Measurements from ENCODE around the gene TBC1D22A. TPM values are rescaled to one million over a fixed set of nuclear protein-coding genes. Genes with fewer than 3 reads are reported as not detected.

Gene TBC1D22A
- total and polyA plus RNA-seq, 4 experiments from 2014 or later, result 20.6 to 49.2 (median 36.7) TPM

GRCh38 chr22:46752286-46752987 lies 10.0 kb upstream of the TBC1D22A start:
- Histone ChIP-seq H3K9me3 (ENCODE audit: control insufficient read depth in 1 of 2, low read length in 2 of 2) (no peaks in the 10 kb centered on the region), H3K27ac (ENCODE audit: low read depth, low read length) (no peak overlapping the region), H3K36me3 (ENCODE audit: insufficient read depth, low read length) (no peaks in the 10 kb centered on the region), H3K4me1 (ENCODE audit: insufficient read depth, low read length) (peaks cover 48% of the 10 kb centered on the region), H3K27me3 (ENCODE audit: insufficient read depth, low read length) (no peaks in the 10 kb centered on the region), H3K4me3 (ENCODE audit: low read length in 2 of 2) (no peak overlapping the region)
- H3K27me3 Mint-ChIP-seq, result no peaks in the 10 kb centered on the region
- no peak for DNase-seq
- H3K9me3 Mint-ChIP-seq, result peaks cover 0 to 6% (median 2%) of the 10 kb centered on the region in 8 donors
- intact Hi-C loops (cut with micrococcal nuclease), result no loop called here
- no peaks in the 10 kb centered on the region for H3K36me3 Mint-ChIP-seq
- H3K4me1 Mint-ChIP-seq, result peaks cover 22 to 44% (median 30%) of the 10 kb centered on the region in 4 donors
- ChIA-PET CTCF (ENCODE audit: partially characterized antibody) (interaction anchor here (5.1 kb wide), 1 partner anchor 9 kb away, joined by 61 read pairs; the partner anchor contains the start of gene TBC1D22A), POLR2A (ENCODE audit: partially characterized antibody) (interaction anchor here (0.7 to 4.7 kb wide), 2 partner anchors 9 to 140 kb away, joined by 3 to 100 read pairs; partner anchors contain the start of gene TBC1D22A)
- H3K4me3 Mint-ChIP-seq, result peak overlapping the region in 1 of 8 donors; percentile 6
- H3K27ac Mint-ChIP-seq, result no peak overlapping the region

- no peak for DNase-seq
- Mint-ChIP-seq H3K4me1 (peaks cover 22 to 44% (median 30%) of the 10 kb centered on the region in 4 donors), H3K36me3 (no peaks in the 10 kb centered on the region), H3K4me3 (no peak overlapping the region), H3K27ac (no peak overlapping the region), H3K27me3 (no peaks in the 10 kb centered on the region), H3K9me3 (peaks cover 0 to 6% (median 2%) of the 10 kb centered on the region in 8 donors)
- H3K9me3 ChIP-seq (ENCODE audit: control insufficient read depth in 1 of 2, low read length in 2 of 2), result no peaks in the 10 kb centered on the region
- CTCF ChIA-PET (ENCODE audit: partially characterized antibody), result no interaction called here
- no peaks in the 10 kb centered on the region for H3K36me3 ChIP-seq (ENCODE audit: insufficient read depth, low read length)
- intact Hi-C loops (cut with micrococcal nuclease), result no loop called here
- H3K4me1 ChIP-seq (ENCODE audit: insufficient read depth, low read length), result peaks cover 45% of the 10 kb centered on the region
- H3K27ac ChIP-seq (ENCODE audit: low read depth, low read length), result no peak overlapping the region
- H3K4me3 ChIP-seq (ENCODE audit: low read length in 2 of 2), result no peak overlapping the region
- POLR2A ChIA-PET (ENCODE audit: partially characterized antibody), result no interaction called here
- no peaks in the 10 kb centered on the region for H3K27me3 ChIP-seq (ENCODE audit: insufficient read depth, low read length)
Measured at GRCh38 chr22:46752988-46753310, 9.5 kb upstream of the TBC1D22A start.

- Mint-ChIP-seq H3K9me3 (peaks cover 0 to 6% (median 2%) of the 10 kb centered on the region in 8 donors), H3K27ac (no peak overlapping the region), H3K4me1 (peaks cover 22 to 47% (median 31%) of the 10 kb centered on the region in 4 donors), H3K27me3 (no peaks in the 10 kb centered on the region), H3K36me3 (no peaks in the 10 kb centered on the region), H3K4me3 (no peak overlapping the region)
- ChIA-PET POLR2A (ENCODE audit: partially characterized antibody) (interaction anchor here (0.8 kb wide), 1 partner anchor 9 kb away, joined by 3 read pairs; no protein-coding TSS in a partner anchor), CTCF (ENCODE audit: partially characterized antibody) (no interaction called here)
- no peak for DNase-seq
- Histone ChIP-seq H3K4me1 (ENCODE audit: insufficient read depth, low read length) (peaks cover 41% of the 10 kb centered on the region), H3K36me3 (ENCODE audit: insufficient read depth, low read length) (no peaks in the 10 kb centered on the region), H3K27ac (ENCODE audit: low read depth, low read length) (no peak overlapping the region), H3K9me3 (ENCODE audit: control insufficient read depth in 1 of 2, low read length in 2 of 2) (no peaks in the 10 kb centered on the region), H3K27me3 (ENCODE audit: insufficient read depth, low read length) (no peaks in the 10 kb centered on the region), H3K4me3 (ENCODE audit: low read length in 2 of 2) (no peak overlapping the region)
- intact Hi-C loops (cut with micrococcal nuclease), result no loop called here
Measured at GRCh38 chr22:46753360-46753759, 9.1 kb upstream of the TBC1D22A start.

- peak overlapping the region in 1 of 7 donors; percentile 59 for H3K27ac Mint-ChIP-seq
- H3K4me3 ChIP-seq (ENCODE audit: low read length in 2 of 2), result no peak overlapping the region
- H3K4me3 Mint-ChIP-seq, result no peak overlapping the region
- peaks cover 0 to 6% (median 2%) of the 10 kb centered on the region in 8 donors for H3K9me3 Mint-ChIP-seq
- no peaks in the 10 kb centered on the region for H3K27me3 ChIP-seq (ENCODE audit: insufficient read depth, low read length)
- H3K36me3 Mint-ChIP-seq, result no peaks in the 10 kb centered on the region
- no peak for DNase-seq
- H3K9me3 ChIP-seq (ENCODE audit: control insufficient read depth in 1 of 2, low read length in 2 of 2), result no peaks in the 10 kb centered on the region
- H3K36me3 ChIP-seq (ENCODE audit: insufficient read depth, low read length), result no peaks in the 10 kb centered on the region
- no peaks in the 10 kb centered on the region for H3K27me3 Mint-ChIP-seq
- ChIA-PET CTCF (ENCODE audit: partially characterized antibody) (no interaction called here), POLR2A (ENCODE audit: partially characterized antibody) (interaction anchor here (0.8 kb wide), 1 partner anchor 8 kb away, joined by 3 read pairs; no protein-coding TSS in a partner anchor)
- peaks cover 23 to 49% (median 33%) of the 10 kb centered on the region in 4 donors for H3K4me1 Mint-ChIP-seq
- H3K27ac ChIP-seq (ENCODE audit: low read depth, low read length), result no peak overlapping the region
- peaks cover 40% of the 10 kb centered on the region for H3K4me1 ChIP-seq (ENCODE audit: insufficient read depth, low read length)
- intact Hi-C loops (cut with micrococcal nuclease), result no loop called here
Measured at GRCh38 chr22:46753761-46754109, 8.7 kb upstream of the TBC1D22A start.

- peaks cover 0 to 6% (median 2%) of the 10 kb centered on the region in 8 donors for H3K9me3 Mint-ChIP-seq
- no peaks in the 10 kb centered on the region for H3K36me3 Mint-ChIP-seq
- peaks cover 35% of the 10 kb centered on the region for H3K4me1 ChIP-seq (ENCODE audit: insufficient read depth, low read length)
- no peaks in the 10 kb centered on the region for H3K36me3 ChIP-seq (ENCODE audit: insufficient read depth, low read length)
- peaks cover 22 to 47% (median 31%) of the 10 kb centered on the region in 4 donors for H3K4me1 Mint-ChIP-seq
- no peaks in the 10 kb centered on the region for H3K9me3 ChIP-seq (ENCODE audit: control insufficient read depth in 1 of 2, low read length in 2 of 2)
- H3K4me3 ChIP-seq (ENCODE audit: low read length in 2 of 2), result no peak overlapping the region
- CTCF ChIA-PET (ENCODE audit: partially characterized antibody), result interaction anchor here (10.0 kb wide), 1 partner anchor 48 kb away, joined by 233 read pairs; no protein-coding TSS in a partner anchor
- intact Hi-C loops (cut with micrococcal nuclease), result no loop called here
- no peaks in the 10 kb centered on the region for H3K27me3 ChIP-seq (ENCODE audit: insufficient read depth, low read length)
- POLR2A ChIA-PET (ENCODE audit: partially characterized antibody), result interaction anchor here (0.8 to 4.6 kb wide), 2 partner anchors 8 to 15 kb away, joined by 3 to 30 read pairs; partner anchors contain the start of gene CERK
- H3K4me3 Mint-ChIP-seq, result peak overlapping the region in 1 of 8 donors; percentile 11
- no peaks in the 10 kb centered on the region for H3K27me3 Mint-ChIP-seq
- H3K27ac Mint-ChIP-seq, result peak overlapping the region in 2 of 7 donors; percentile 22 to 59
- DNase-seq, result peak in 1 of 5 donors; percentile 62
- H3K27ac ChIP-seq (ENCODE audit: low read depth, low read length), result no peak overlapping the region
Measured at GRCh38 chr22:46754110-46754799, 8.2 kb upstream of the TBC1D22A start.

- intact Hi-C loops (cut with micrococcal nuclease), result no loop called here
- H3K27ac ChIP-seq (ENCODE audit: low read depth, low read length), result no peak overlapping the region
- peak overlapping the region in 3 of 7 donors; percentile 12 to 81 (median 17) for H3K27ac Mint-ChIP-seq
- H3K36me3 Mint-ChIP-seq, result no peaks in the 10 kb centered on the region
- no peak overlapping the region for H3K4me3 Mint-ChIP-seq
- POLR2A ChIA-PET (ENCODE audit: partially characterized antibody), result interaction anchor here (4.6 kb wide), 1 partner anchor 16 kb away, joined by 30 read pairs; the partner anchor contains the start of gene CERK
- H3K36me3 ChIP-seq (ENCODE audit: insufficient read depth, low read length), result no peaks in the 10 kb centered on the region
- H3K4me3 ChIP-seq (ENCODE audit: low read length in 2 of 2), result no peak overlapping the region
- peaks cover 0 to 6% (median 2%) of the 10 kb centered on the region in 8 donors for H3K9me3 Mint-ChIP-seq
- peaks cover 29% of the 10 kb centered on the region for H3K4me1 ChIP-seq (ENCODE audit: insufficient read depth, low read length)
- no peaks in the 10 kb centered on the region for H3K9me3 ChIP-seq (ENCODE audit: control insufficient read depth in 1 of 2, low read length in 2 of 2)
- DNase-seq, result no peak
- peaks cover 16 to 41% (median 25%) of the 10 kb centered on the region in 4 donors for H3K4me1 Mint-ChIP-seq
- H3K27me3 Mint-ChIP-seq, result no peaks in the 10 kb centered on the region
- CTCF ChIA-PET (ENCODE audit: partially characterized antibody), result interaction anchor here (10.0 kb wide), 1 partner anchor 48 kb away, joined by 233 read pairs; no protein-coding TSS in a partner anchor
- no peaks in the 10 kb centered on the region for H3K27me3 ChIP-seq (ENCODE audit: insufficient read depth, low read length)
Measured at GRCh38 chr22:46754826-46755225, 7.6 kb upstream of the TBC1D22A start.

DNA sequence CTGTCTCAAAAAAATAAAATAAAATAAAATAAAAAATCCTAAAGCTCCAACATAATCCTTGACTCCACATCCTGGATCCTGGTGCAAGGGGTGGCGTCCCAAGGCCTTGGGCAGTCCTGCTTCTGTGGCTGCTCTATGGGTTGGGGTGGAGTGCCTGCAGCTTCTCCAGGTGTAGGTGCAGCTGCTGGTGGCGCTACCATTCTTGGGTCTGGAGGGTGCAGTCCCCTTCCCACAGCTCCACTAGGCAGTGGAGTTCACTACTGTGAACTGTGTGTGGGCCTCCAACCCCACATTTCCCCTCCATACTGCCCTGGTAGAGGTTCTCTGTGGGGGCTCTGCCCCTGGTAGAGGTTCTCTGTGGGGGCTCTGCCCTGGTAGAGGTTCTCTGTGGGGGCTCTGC lies 6.9 kb upstream of the TBC1D22A start:
- no peak overlapping the region for H3K27ac ChIP-seq (ENCODE audit: low read depth, low read length)
- peaks cover 10 to 34% (median 18%) of the 10 kb centered on the region in 4 donors for H3K4me1 Mint-ChIP-seq

More for the DNA sequence above, 6.9 kb upstream of the TBC1D22A start:
- POLR2A ChIA-PET (ENCODE audit: partially characterized antibody), result interaction anchor here (4.6 kb wide), 1 partner anchor 16 kb away, joined by 30 read pairs; the partner anchor contains the start of gene CERK
- DNase-seq, result no peak
- Histone ChIP-seq H3K4me1 (ENCODE audit: insufficient read depth, low read length) (peaks cover 22% of the 10 kb centered on the region), H3K9me3 (ENCODE audit: control insufficient read depth in 1 of 2, low read length in 2 of 2) (no peaks in the 10 kb centered on the region), H3K27me3 (ENCODE audit: insufficient read depth, low read length) (no peaks in the 10 kb centered on the region), H3K36me3 (ENCODE audit: insufficient read depth, low read length) (no peaks in the 10 kb centered on the region), H3K4me3 (ENCODE audit: low read length in 2 of 2) (no peak overlapping the region)
- intact Hi-C loops (cut with micrococcal nuclease), result no loop called here
- no peaks in the 10 kb centered on the region for H3K36me3 Mint-ChIP-seq
- peaks cover 0 to 6% (median 2%) of the 10 kb centered on the region in 8 donors for H3K9me3 Mint-ChIP-seq
- H3K27ac Mint-ChIP-seq, result no peak overlapping the region
- H3K4me3 Mint-ChIP-seq, result no peak overlapping the region
- no peaks in the 10 kb centered on the region for H3K27me3 Mint-ChIP-seq
- CTCF ChIA-PET (ENCODE audit: partially characterized antibody), result interaction anchor here (6.2 to 10.0 kb wide), 3 partner anchors 15 to 47 kb away, joined by 56 to 233 read pairs (median 69); no protein-coding TSS in a partner anchor

Measured in CD4-positive, alpha-beta memory T cell (primary cell).